ENCODE results near the gene BMPR1B. TPM values are rescaled to one million over a fixed set of nuclear protein-coding genes. Genes with fewer than 3 reads are reported as not detected.

The BMPR1B gene
- total RNA-seq, 1 donor, result 4.3 TPM

DNA sequence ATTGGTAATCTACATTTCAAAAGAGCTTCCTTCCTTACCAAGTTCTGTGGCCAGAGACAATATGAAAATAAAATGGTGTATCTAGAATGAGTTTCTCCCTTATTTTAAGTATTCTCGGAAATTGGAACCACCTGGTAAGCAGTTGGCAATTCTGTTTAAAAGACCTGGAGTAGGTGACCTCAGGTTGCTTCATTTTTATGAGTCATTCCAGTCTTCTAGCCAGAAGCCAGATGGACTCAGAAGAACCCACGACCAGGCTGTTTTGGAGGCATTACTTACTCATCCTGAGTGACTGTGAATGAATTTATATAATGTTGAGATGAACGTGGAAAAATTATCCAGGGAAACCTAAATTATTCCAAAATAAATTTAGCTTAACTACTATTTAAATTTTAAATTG, 9.1 kb downstream of the BMPR1B start:
- H3K4me3 ChIP-seq (ENCODE audit: low read depth, low read length), result no peak overlapping the region
- TF ChIP-seq, protein P1, sequence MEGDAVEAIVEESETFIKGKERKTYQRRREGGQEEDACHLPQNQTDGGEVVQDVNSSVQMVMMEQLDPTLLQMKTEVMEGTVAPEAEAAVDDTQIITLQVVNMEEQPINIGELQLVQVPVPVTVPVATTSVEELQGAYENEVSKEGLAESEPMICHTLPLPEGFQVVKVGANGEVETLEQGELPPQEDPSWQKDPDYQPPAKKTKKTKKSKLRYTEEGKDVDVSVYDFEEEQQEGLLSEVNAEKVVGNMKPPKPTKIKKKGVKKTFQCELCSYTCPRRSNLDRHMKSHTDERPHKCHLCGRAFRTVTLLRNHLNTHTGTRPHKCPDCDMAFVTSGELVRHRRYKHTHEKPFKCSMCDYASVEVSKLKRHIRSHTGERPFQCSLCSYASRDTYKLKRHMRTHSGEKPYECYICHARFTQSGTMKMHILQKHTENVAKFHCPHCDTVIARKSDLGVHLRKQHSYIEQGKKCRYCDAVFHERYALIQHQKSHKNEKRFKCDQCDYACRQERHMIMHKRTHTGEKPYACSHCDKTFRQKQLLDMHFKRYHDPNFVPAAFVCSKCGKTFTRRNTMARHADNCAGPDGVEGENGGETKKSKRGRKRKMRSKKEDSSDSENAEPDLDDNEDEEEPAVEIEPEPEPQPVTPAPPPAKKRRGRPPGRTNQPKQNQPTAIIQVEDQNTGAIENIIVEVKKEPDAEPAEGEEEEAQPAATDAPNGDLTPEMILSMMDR (IDR thresholded peaks at IDR 0.05; ENCODE audit: insufficient read depth, low read depth, low read length), result no peak
- DNase-seq (ENCODE audit: low read depth), result peak; percentile 26

DNA sequence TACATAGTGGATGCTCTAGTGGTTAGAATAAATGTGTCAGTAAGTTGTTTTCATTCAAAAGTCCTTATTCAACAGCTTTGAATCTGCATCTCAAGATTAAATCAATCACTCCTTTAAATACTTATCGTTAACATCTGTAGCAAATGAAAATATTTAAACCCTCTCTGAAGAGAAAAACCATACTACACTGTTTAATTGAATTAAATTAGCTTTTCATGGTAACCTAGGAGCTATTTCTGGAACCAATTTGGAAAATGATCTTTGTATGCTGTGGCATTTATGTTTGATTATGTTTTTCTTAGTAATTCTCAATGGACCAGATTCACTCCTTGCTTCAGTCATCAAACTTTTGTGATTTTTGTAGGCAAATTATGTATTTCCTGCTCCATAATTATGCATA, 9.7 kb downstream of the BMPR1B start:
- TF ChIP-seq, protein P1 (IDR thresholded peaks at IDR 0.05; ENCODE audit: insufficient read depth, low read depth, low read length), result no peak
- H3K4me3 ChIP-seq (ENCODE audit: low read depth, low read length), result no peak overlapping the region
- DNase-seq (ENCODE audit: low read depth), result no peak

DNA sequence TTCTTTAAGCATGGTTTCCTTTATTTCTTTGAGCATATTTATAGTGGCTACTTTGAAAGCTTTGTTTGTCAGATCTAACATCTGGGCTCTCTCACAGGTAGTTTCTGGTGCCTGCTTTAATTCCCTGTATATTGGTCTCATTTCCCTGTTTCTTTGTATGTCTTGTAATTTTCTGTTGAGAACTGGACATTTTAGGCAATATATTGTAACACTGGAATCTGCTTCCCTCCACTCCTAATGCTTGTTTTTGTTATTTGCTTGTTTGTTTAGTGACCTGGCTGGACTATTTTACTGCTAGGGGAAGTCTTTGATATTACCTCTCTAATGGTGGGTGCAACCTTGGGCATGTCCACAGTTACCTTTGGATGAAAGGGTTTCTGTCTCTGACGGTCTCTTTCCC, 25.0 kb downstream of the BMPR1B start:
- TF ChIP-seq, protein P1 (IDR thresholded peaks at IDR 0.05; ENCODE audit: insufficient read depth, low read depth, low read length), result no peak
- no peak overlapping the region for H3K4me3 ChIP-seq (ENCODE audit: low read depth, low read length)
- no peak for DNase-seq (ENCODE audit: low read depth)

DNA sequence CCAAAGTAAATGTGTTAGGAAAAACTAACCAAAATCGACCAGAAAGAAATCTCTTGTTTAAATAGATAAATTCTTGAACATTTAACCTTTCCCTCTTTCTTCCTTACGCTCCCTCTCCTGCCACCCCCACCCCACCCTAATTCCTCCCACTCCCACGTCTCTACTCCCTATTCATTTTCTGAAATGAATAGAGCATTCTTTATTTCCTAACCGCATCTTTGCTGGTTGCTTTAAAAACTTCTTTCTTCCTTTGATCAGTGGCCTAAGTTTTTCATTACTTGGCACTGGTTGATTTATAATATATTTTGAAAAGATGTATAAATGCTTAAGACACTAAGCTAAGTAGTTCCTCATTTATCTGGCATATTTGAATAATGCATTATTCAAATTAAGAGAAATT, 33.9 kb downstream of the BMPR1B start:
- H3K4me3 ChIP-seq (ENCODE audit: low read depth, low read length), result no peak overlapping the region
- TF ChIP-seq, protein P1 (IDR thresholded peaks at IDR 0.05; ENCODE audit: insufficient read depth, low read depth, low read length), result no peak
- DNase-seq (ENCODE audit: low read depth), result no peak

DNA sequence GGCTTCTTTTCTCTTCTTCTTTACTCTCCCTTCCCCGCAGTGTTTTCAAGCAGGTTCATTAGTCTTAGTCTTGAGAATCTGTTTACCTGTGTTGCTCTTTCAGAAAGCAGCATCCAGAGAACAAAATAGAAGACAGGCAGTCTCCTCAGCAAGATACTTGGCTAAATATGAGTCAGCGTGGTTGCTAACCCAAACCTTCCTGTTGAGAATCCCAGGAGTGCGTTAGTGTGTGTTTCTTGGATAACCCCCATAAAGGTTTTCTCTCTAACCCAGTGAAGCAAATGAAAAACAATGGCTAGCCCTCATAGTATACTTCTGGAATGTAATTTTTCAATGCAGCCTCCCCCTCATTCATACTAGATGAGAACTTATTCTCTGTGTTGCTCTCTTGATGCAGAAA, 41.1 kb downstream of the BMPR1B start:
- DNase-seq (ENCODE audit: low read depth), result peak; percentile 8
- TF ChIP-seq, protein P1 (IDR thresholded peaks at IDR 0.05; ENCODE audit: insufficient read depth, low read depth, low read length), result no peak

DNA sequence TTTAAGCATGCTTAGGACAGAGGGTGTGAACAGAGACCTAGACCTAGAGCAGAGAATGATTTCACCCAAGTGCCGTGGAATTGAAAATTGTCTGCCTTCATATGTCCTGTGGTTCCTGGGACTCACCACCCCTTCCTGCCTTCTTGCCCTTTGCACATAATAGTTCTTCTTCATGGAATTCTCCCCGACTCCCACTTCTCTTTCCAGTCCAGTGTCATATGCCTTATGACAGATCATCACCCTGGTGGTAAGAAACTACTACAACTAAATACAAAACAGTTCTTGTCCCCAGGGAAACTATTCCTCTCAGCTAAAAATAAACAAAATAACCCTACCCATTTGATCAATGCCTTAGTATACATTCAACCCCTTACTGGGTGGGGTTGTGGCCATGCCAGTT, 43.3 kb downstream of the BMPR1B start:
- TF ChIP-seq, protein P1 (IDR thresholded peaks at IDR 0.05; ENCODE audit: insufficient read depth, low read depth, low read length), result no peak
- no peak overlapping the region for H3K4me3 ChIP-seq (ENCODE audit: low read depth, low read length)
- no peak for DNase-seq (ENCODE audit: low read depth)

More for the DNA sequence above, 41.1 kb downstream of the BMPR1B start:
- no peak overlapping the region for H3K4me3 ChIP-seq (ENCODE audit: low read depth, low read length)

DNA sequence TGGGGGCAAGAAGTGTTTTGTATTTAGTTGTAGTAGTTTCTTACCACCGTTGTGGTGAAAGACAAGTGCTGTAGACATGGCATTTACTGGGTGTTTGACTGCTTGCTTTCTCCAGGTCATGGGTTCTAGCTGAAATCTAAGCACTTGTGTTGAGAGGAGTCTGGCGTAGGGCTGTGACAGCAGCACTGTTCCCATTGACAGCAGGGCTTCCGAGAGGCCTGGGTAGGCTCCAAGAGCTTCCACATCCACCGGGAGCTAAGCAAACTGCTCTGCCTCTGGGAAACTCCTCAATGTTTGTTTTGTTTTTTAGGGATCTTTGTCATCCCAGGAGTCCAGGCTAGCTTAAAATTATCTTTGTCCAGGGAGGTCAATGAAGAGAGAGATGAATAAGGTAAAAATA, 44.3 kb downstream of the BMPR1B start:
- H3K4me3 ChIP-seq (ENCODE audit: low read depth, low read length), result no peak overlapping the region
- TF ChIP-seq, protein P1 (IDR thresholded peaks at IDR 0.05; ENCODE audit: insufficient read depth, low read depth, low read length), result no peak
- DNase-seq (ENCODE audit: low read depth), result peak; percentile 4
